ENCODE measurements around the gene OSBPL3.

DNA sequence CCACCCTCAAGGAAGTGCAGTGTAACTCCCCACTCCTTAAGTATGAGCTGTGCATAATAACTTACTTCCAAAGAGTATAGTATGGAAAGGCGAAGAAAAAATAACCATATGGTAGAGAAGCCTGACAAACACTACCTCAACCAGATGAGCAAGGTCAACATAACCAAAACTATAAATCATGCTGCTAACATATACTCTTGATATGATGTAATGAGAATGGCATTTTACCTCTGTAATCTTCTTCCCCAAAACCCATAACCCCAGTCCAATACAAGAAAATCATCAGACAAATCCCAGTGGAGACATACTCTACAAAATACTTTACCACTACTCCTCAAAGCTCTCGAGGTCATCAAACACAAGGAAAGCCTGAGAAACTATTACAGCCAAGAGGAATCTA lies 15.8 kb downstream of the OSBPL3 start:
- TF ChIP-seq, protein P1, sequence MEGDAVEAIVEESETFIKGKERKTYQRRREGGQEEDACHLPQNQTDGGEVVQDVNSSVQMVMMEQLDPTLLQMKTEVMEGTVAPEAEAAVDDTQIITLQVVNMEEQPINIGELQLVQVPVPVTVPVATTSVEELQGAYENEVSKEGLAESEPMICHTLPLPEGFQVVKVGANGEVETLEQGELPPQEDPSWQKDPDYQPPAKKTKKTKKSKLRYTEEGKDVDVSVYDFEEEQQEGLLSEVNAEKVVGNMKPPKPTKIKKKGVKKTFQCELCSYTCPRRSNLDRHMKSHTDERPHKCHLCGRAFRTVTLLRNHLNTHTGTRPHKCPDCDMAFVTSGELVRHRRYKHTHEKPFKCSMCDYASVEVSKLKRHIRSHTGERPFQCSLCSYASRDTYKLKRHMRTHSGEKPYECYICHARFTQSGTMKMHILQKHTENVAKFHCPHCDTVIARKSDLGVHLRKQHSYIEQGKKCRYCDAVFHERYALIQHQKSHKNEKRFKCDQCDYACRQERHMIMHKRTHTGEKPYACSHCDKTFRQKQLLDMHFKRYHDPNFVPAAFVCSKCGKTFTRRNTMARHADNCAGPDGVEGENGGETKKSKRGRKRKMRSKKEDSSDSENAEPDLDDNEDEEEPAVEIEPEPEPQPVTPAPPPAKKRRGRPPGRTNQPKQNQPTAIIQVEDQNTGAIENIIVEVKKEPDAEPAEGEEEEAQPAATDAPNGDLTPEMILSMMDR (IDR thresholded peaks at IDR 0.05) = no peak
- no peak for TF ChIP-seq POLR2A (IDR thresholded peaks at IDR 0.05)
